Body of pancreas (tissue), 4 donors: ENCODE results near the gene AGR2.

Experiments
- CTCF ChIP-seq, 7 experiments: fragments of 450-650 bp in 4 of 7; fragments of 200-600 bp in 3 of 7; sonication (generic) in 3 of 7; IDR thresholded peaks; one replicate each; pipeline ENCODE4 v1.5.1; 2016 to 2019; ENCODE audit warnings: antibody characterized with exemption in 7 of 7
- POLR2A ChIP-seq, 3 donors: fragments of 450-650 bp; IDR thresholded peaks; one replicate each; pipeline ENCODE4 v1.6.1; 2016; ENCODE audit warnings: antibody characterized with exemption in 3 of 3, mild to moderate bottlenecking in 2 of 3

GRCh38 chr7:16815001-16815400 lies 10.2 kb upstream of the AGR2 start:
- TF ChIP-seq CTCF (IDR thresholded peaks at IDR 0.05) (no peak), POLR2A (IDR thresholded peaks at IDR 0.05) (no peak)
